Astrocyte (in vitro differentiated cells and primary cell): Measurements from ENCODE around the gene PCBP3.
"Not testable (repeated sequence)": the region's sequence is repeated elsewhere in the genome, so short reads cannot be mapped to it uniquely, and the experiment has no call there.

Experiments used
- EZH2 ChIP-seq: IDR thresholded peaks from 2 replicates; pipeline ENCODE4 v1.6.1; 2012; ENCODE audit warnings: mild to moderate bottlenecking, low read length, inconsistent platforms; ENCODE audit not compliant: insufficient read depth
- TF ChIP-seq, protein P1 (sequence below): IDR thresholded peaks from 2 replicates; pipeline ENCODE4 v1.5.1; 2011; ENCODE audit warnings: low read depth, mild to moderate bottlenecking, inconsistent platforms, low read length, moderate library complexity; ENCODE audit not compliant: insufficient read depth

DNA sequence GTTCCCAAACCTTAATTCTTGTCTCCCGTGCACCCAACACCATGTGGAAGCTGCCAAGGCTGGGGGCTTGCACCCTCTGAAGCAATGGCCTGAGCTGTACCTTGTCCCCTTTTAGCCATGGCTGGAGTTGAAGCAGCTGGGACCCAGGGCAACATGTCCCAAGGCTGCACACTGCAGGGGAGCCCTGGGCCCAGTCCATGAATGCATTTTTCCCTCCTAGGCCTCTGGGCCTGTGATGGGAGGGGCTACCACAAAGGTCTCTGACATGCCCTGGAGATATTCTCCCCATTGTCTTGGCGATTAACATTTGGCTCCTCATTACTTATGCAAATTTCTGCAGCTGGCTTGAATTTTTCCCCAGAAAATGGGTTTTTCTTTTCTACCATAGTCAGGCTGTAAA, 317.9 kb downstream of the PCBP3 start:
- TF ChIP-seq, protein P1, sequence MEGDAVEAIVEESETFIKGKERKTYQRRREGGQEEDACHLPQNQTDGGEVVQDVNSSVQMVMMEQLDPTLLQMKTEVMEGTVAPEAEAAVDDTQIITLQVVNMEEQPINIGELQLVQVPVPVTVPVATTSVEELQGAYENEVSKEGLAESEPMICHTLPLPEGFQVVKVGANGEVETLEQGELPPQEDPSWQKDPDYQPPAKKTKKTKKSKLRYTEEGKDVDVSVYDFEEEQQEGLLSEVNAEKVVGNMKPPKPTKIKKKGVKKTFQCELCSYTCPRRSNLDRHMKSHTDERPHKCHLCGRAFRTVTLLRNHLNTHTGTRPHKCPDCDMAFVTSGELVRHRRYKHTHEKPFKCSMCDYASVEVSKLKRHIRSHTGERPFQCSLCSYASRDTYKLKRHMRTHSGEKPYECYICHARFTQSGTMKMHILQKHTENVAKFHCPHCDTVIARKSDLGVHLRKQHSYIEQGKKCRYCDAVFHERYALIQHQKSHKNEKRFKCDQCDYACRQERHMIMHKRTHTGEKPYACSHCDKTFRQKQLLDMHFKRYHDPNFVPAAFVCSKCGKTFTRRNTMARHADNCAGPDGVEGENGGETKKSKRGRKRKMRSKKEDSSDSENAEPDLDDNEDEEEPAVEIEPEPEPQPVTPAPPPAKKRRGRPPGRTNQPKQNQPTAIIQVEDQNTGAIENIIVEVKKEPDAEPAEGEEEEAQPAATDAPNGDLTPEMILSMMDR = not testable (repeated sequence)
- TF ChIP-seq EZH2 = not testable (repeated sequence)
